GM13977 (cell line): ENCODE results near the gene IGF2R.
"Not testable (repeated sequence)": the region's sequence is repeated elsewhere in the genome, so short reads cannot be mapped to it uniquely, and the experiment has no call there.

Experiments used
- DNase-seq: peaks from one replicate; pipeline ENCODE4 v3.0.0; 2012; ENCODE audit warnings: low spot score
- CTCF ChIP-seq: IDR thresholded peaks from 2 replicates; pipeline ENCODE4 v1.5.1; 2012; ENCODE audit warnings: mild to moderate bottlenecking, control low read depth; ENCODE audit not compliant: insufficient read depth; ENCODE audit errors: extremely low read depth, missing control alignments
- in situ Hi-C: fragments of 300-500 bp; cut with MboI; formaldehyde crosslinking; loops from one replicate; pipeline ENCODE4 v1.12.0; 2022; ENCODE audit warnings: low sequenced_read_pairs, low pct_unique_long_range_greater_than_20kb, mixed read lengths, inconsistent platforms; ENCODE audit not compliant: unreplicated experiment

IGF2R gene

GRCh38 chr6:160085226-160085625 lies 116.3 kb downstream of the IGF2R start:
- no peak for TF ChIP-seq CTCF
- DNase-seq = no peak
- in situ Hi-C loops = no loop called here

- in situ Hi-C loops = no loop called here
- no peak for DNase-seq
- no peak for TF ChIP-seq CTCF
These were observed 117.0 kb downstream of the IGF2R start for GRCh38 chr6:160085713-160086505.

GRCh38 chr6:160086754-160087153 lies 117.9 kb downstream of the IGF2R start:
- TF ChIP-seq CTCF = no peak
- DNase-seq = no peak
- in situ Hi-C loops = no loop called here

- peak; percentile 47 for TF ChIP-seq CTCF
- in situ Hi-C loops = no loop called here
- DNase-seq = no peak
These were observed 119.3 kb downstream of the IGF2R start for GRCh38 chr6:160088069-160088783.

GRCh38 chr6:160088784-160089533 lies 120.1 kb downstream of the IGF2R start:
- in situ Hi-C loops = no loop called here
- no peak for DNase-seq
- TF ChIP-seq CTCF = no peak

- TF ChIP-seq CTCF = no peak
- in situ Hi-C loops = no loop called here
- no peak for DNase-seq
These were observed 120.6 kb downstream of the IGF2R start for GRCh38 chr6:160089534-160089897.

GRCh38 chr6:160090442-160091239 lies 121.8 kb downstream of the IGF2R start:
- in situ Hi-C loops, DNase-seq: not testable (repeated sequence)

- in situ Hi-C loops, DNase-seq: not testable (repeated sequence)
These were observed 123.3 kb downstream of the IGF2R start for GRCh38 chr6:160092176-160092575.
